ENCODE measurements around the gene MACROD1. TPM values are rescaled to one million over a fixed set of nuclear protein-coding genes. Genes with fewer than 3 reads are reported as not detected.
A peak's percentile ranks its signal among the peaks of the same experiment; 100 is the strongest.

The MACROD1 gene
- total and polyA plus RNA-seq, 7 donors, result 147 to 281 (median 180) TPM

- no peak for TF ChIP-seq CTCF (IDR thresholded peaks at IDR 0.05)
- Histone ChIP-seq H3K27me3 (ENCODE audit: insufficient read depth in 3 of 3, low read length in 2 of 3) (no peaks in the 10 kb centered on the region), H3K4me1 (peaks cover 59% of the 10 kb centered on the region), H3K27ac (peak overlapping the region; percentile 77), H3K4me3 (peak overlapping the region; percentile 9), H3K9me3 (no peaks in the 10 kb centered on the region), H3K36me3 (ENCODE audit: insufficient read depth in 1 of 2, low read depth in 1 of 2) (peaks cover 0 to 16% of the 10 kb centered on the region in 2 donors)
- DNase-seq (peak; percentile 79 to 92), ATAC-seq (peak; percentile 75 to 85 (median 81))
- intact Hi-C loops (cut with DNase I), result loop anchor here (5.0 to 10.0 kb wide), 3 partner anchors 313 to 386 kb away; partner anchors contain the start of genes MARK2 (in 2 of the 2) and ZFTA (in 1 of the 2)
- WGBS, 3 donors, result 27 to 43% (median 36%) methylated on average over 23 to 24 of the region's 24 CpGs
Measured at GRCh38 chr11:64150481-64151239, 15.3 kb downstream of the MACROD1 start.

- intact Hi-C loops (cut with DNase I), result loop anchor here (5.0 to 10.0 kb wide), 3 partner anchors 313 to 385 kb away; partner anchors contain the start of genes MARK2 (in 2 of the 2) and ZFTA (in 1 of the 2)
- ATAC-seq, result no peak
- Histone ChIP-seq H3K9me3 (no peaks in the 10 kb centered on the region), H3K36me3 (ENCODE audit: insufficient read depth in 1 of 2, low read depth in 1 of 2) (peaks cover 0 to 16% of the 10 kb centered on the region in 2 donors), H3K4me1 (peaks cover 65% of the 10 kb centered on the region), H3K27ac (no peak overlapping the region), H3K4me3 (no peak overlapping the region), H3K27me3 (ENCODE audit: insufficient read depth in 3 of 3, low read length in 2 of 3) (no peaks in the 10 kb centered on the region)
- TF ChIP-seq CTCF (IDR thresholded peaks at IDR 0.05), result no peak
- WGBS, 3 donors, result 74 to 83% (median 83%) methylated on average over 15 of the region's 15 CpGs
- peak in 1 of 2 donors; percentile 53 for DNase-seq
Measured at GRCh38 chr11:64150051-64150450, 15.9 kb downstream of the MACROD1 start.

DNA sequence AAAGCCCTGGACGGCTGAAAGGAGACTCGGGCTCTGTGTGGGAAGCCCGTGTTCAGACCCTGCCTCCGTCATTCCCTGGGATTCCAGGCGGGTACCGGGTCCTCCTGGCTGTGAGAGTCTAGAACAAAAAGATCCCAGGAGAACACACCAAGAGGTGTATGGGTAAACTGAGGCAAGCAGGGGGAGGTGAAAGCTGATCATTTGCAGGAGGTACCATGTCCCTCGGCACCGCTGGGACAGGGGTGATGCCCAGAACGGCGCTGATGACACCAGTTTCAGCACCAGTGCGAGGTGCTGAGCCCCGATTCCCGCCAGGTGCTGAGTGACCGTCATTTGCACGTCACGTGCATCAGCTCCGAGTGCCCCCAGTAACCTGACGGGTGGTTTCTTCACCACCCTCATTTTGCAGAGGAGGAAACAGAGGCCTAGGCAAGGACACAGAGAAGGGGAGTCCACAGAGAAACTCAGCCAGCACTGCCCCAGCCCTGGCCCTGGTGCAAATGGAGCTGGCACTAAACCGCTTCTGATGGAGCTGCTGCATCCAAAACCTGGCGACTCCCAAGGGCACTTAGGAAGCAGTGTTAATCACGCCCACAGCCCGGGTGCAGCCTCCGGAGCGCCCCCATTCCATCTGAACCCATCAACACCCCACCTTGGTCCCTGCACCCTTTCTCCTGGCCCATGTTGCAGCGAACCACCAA, 16.8 kb downstream of the MACROD1 start:
- H3K27ac ChIP-seq, result peak overlapping the region; percentile 32
- peaks cover 65% of the 10 kb centered on the region for H3K4me1 ChIP-seq
- DNase-seq, result peak in 1 of 2 donors; percentile 61
- H3K9me3 ChIP-seq, result no peaks in the 10 kb centered on the region
- H3K4me3 ChIP-seq, result peak overlapping the region; percentile 30
- intact Hi-C loops (cut with DNase I), result loop anchor here (1.0 to 5.0 kb wide), 3 partner anchors 47 to 149 kb away; no protein-coding TSS in a partner anchor
- WGBS, 3 donors, result 46 to 77% (median 50%) methylated on average over 25 of the region's 25 CpGs
- TF ChIP-seq CTCF (IDR thresholded peaks at IDR 0.05), result no peak
- ATAC-seq, result no peak
- H3K36me3 ChIP-seq (ENCODE audit: insufficient read depth in 1 of 2, low read depth in 1 of 2), result peaks cover 0 to 16% of the 10 kb centered on the region in 2 donors
- no peaks in the 10 kb centered on the region for H3K27me3 ChIP-seq (ENCODE audit: insufficient read depth in 3 of 3, low read length in 2 of 3)

DNA sequence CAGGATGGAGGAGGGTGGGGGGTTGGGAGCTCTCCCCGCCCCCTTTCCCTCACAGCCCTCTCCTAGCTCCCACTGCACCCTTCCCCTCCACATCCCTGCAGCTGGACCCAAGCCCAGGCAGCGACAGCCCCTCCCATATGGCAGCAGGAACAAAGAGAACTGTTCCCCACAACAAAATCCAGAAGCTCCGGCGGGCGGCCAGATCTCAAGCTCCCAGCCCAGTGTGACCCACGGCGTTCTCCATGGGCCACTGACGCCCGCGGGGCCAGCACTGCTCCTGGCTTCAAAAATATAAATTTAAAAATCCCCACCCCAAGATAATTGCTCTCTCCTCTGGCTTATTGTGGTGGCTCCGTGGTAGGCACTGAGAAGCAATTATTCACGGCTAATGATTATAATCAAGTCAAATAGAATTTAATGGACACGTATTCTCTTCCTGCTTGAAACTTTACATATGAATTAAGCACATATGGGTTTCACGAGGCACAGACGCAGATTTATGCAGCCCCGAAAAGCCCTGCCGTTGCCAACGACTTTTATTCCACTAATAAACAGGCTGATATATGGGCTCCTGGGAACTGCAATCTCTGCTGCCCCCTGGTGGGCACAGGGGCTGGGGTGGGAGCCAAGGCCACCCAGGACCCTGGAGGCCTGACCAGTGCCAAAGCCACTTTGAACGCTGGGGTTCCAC, 17.5 kb downstream of the MACROD1 start:
- WGBS, 3 donors, result 5 to 13% (median 7%) methylated on average over 18 to 19 of the region's 19 CpGs
- peaks cover 58% of the 10 kb centered on the region for H3K4me1 ChIP-seq
- intact Hi-C loops (cut with DNase I), result loop anchor here (1.0 to 5.0 kb wide), 3 partner anchors 46 to 148 kb away; no protein-coding TSS in a partner anchor
- ATAC-seq, result peak; percentile 43 to 71 (median 60)
- H3K4me3 ChIP-seq, result peak overlapping the region; percentile 30
- H3K36me3 ChIP-seq (ENCODE audit: insufficient read depth in 1 of 2, low read depth in 1 of 2), result peaks cover 0 to 16% of the 10 kb centered on the region in 2 donors
- peak; percentile 98 for TF ChIP-seq CTCF (IDR thresholded peaks at IDR 0.05)
- peak; percentile 76 to 87 for DNase-seq
- H3K9me3 ChIP-seq, result no peaks in the 10 kb centered on the region
- H3K27ac ChIP-seq, result peak overlapping the region; percentile 32
- no peaks in the 10 kb centered on the region for H3K27me3 ChIP-seq (ENCODE audit: insufficient read depth in 3 of 3, low read length in 2 of 3)

All from psoas muscle (tissue), 8 donors.